ENCODE data around the gene SUPT20HL2.
"Not testable (repeated sequence)": the region's sequence is repeated elsewhere in the genome, so short reads cannot be mapped to it uniquely, and the experiment has no call there.

The SUPT20HL2 gene

GRCh38 chrX:24308803-24309202, 5.1 kb downstream of the SUPT20HL2 start:
- H3K9me3 ChIP-seq (replicated peaks; ENCODE audit: low read length); H3K4me2 ChIP-seq (ENCODE audit: low read length); H3K4me3 ChIP-seq (ENCODE audit: low read length): not testable (repeated sequence)

GRCh38 chrX:24306440-24306839, 7.4 kb downstream of the SUPT20HL2 start:
- Histone ChIP-seq H3K4me2 (ENCODE audit: low read length) (no peak overlapping the region), H3K9ac (ENCODE audit: low read depth, low read length) (no peak overlapping the region), H3K36me3 (ENCODE audit: insufficient read depth, low read length) (no peaks in the 10 kb centered on the region), H3K4me1 (ENCODE audit: control insufficient read depth, insufficient read depth, low read length) (no peaks in the 10 kb centered on the region), H3K27me3 (ENCODE audit: control insufficient read depth, insufficient read depth, low read length) (peaks cover 36% of the 10 kb centered on the region), H3K4me3 (ENCODE audit: low read length) (no peak overlapping the region), H3K9me3 (replicated peaks; ENCODE audit: low read length) (no peaks in the 10 kb centered on the region)

More at GRCh38 chrX:24308803-24309202, 5.1 kb downstream of the SUPT20HL2 start:
- H3K36me3 ChIP-seq (ENCODE audit: insufficient read depth, low read length); H3K4me1 ChIP-seq (ENCODE audit: control insufficient read depth, insufficient read depth, low read length); H3K9ac ChIP-seq (ENCODE audit: low read depth, low read length): not testable (repeated sequence)
- H3K27me3 ChIP-seq (ENCODE audit: control insufficient read depth, insufficient read depth, low read length) = peaks cover 26% of the 10 kb centered on the region

- H3K36me3 ChIP-seq (ENCODE audit: insufficient read depth, low read length) = no peaks in the 10 kb centered on the region
- H3K27me3 ChIP-seq (ENCODE audit: control insufficient read depth, insufficient read depth, low read length) = peaks cover 35% of the 10 kb centered on the region
- H3K4me2 ChIP-seq (ENCODE audit: low read length) = no peak overlapping the region
- no peaks in the 10 kb centered on the region for H3K9me3 ChIP-seq (replicated peaks; ENCODE audit: low read length)
- no peak overlapping the region for H3K4me3 ChIP-seq (ENCODE audit: low read length)
- no peak overlapping the region for H3K9ac ChIP-seq (ENCODE audit: low read depth, low read length)
- no peaks in the 10 kb centered on the region for H3K4me1 ChIP-seq (ENCODE audit: control insufficient read depth, insufficient read depth, low read length)
These were observed 8.0 kb downstream of the SUPT20HL2 start for GRCh38 chrX:24305905-24306304.

GRCh38 chrX:24301806-24302205, 12.1 kb downstream of the SUPT20HL2 start:
- no peaks in the 10 kb centered on the region for H3K36me3 ChIP-seq (ENCODE audit: insufficient read depth, low read length)
- H3K4me1 ChIP-seq (ENCODE audit: control insufficient read depth, insufficient read depth, low read length) = no peaks in the 10 kb centered on the region
- no peak overlapping the region for H3K9ac ChIP-seq (ENCODE audit: low read depth, low read length)
- H3K4me2 ChIP-seq (ENCODE audit: low read length) = no peak overlapping the region
- H3K4me3 ChIP-seq (ENCODE audit: low read length) = no peak overlapping the region
- peaks cover 28% of the 10 kb centered on the region for H3K27me3 ChIP-seq (ENCODE audit: control insufficient read depth, insufficient read depth, low read length)
- H3K9me3 ChIP-seq (replicated peaks; ENCODE audit: low read length) = no peaks in the 10 kb centered on the region

GRCh38 chrX:24301060-24301459, 12.8 kb downstream of the SUPT20HL2 start:
- H3K4me1 ChIP-seq (ENCODE audit: control insufficient read depth, insufficient read depth, low read length) = no peaks in the 10 kb centered on the region
- no peak overlapping the region for H3K4me2 ChIP-seq (ENCODE audit: low read length)
- no peaks in the 10 kb centered on the region for H3K9me3 ChIP-seq (replicated peaks; ENCODE audit: low read length)
- no peak overlapping the region for H3K9ac ChIP-seq (ENCODE audit: low read depth, low read length)
- H3K36me3 ChIP-seq (ENCODE audit: insufficient read depth, low read length) = no peaks in the 10 kb centered on the region
- H3K27me3 ChIP-seq (ENCODE audit: control insufficient read depth, insufficient read depth, low read length) = peaks cover 29% of the 10 kb centered on the region
- no peak overlapping the region for H3K4me3 ChIP-seq (ENCODE audit: low read length)

- Histone ChIP-seq H3K36me3 (ENCODE audit: insufficient read depth, low read length) (no peaks in the 10 kb centered on the region), H3K4me1 (ENCODE audit: control insufficient read depth, insufficient read depth, low read length) (no peaks in the 10 kb centered on the region), H3K27me3 (ENCODE audit: control insufficient read depth, insufficient read depth, low read length) (peaks cover 28% of the 10 kb centered on the region), H3K4me2 (ENCODE audit: low read length) (no peak overlapping the region), H3K9me3 (replicated peaks; ENCODE audit: low read length) (no peaks in the 10 kb centered on the region), H3K4me3 (ENCODE audit: low read length) (no peak overlapping the region), H3K9ac (ENCODE audit: low read depth, low read length) (no peak overlapping the region)
These were observed 15.7 kb downstream of the SUPT20HL2 start for GRCh38 chrX:24298191-24298590.

GRCh38 chrX:24294619-24295018, 19.2 kb downstream of the SUPT20HL2 start:
- Histone ChIP-seq H3K27me3 (ENCODE audit: control insufficient read depth, insufficient read depth, low read length) (peaks cover 42% of the 10 kb centered on the region), H3K36me3 (ENCODE audit: insufficient read depth, low read length) (no peaks in the 10 kb centered on the region), H3K9ac (ENCODE audit: low read depth, low read length) (no peak overlapping the region), H3K4me1 (ENCODE audit: control insufficient read depth, insufficient read depth, low read length) (no peaks in the 10 kb centered on the region), H3K9me3 (replicated peaks; ENCODE audit: low read length) (no peaks in the 10 kb centered on the region), H3K4me2 (ENCODE audit: low read length) (no peak overlapping the region), H3K4me3 (ENCODE audit: low read length) (no peak overlapping the region)

GRCh38 chrX:24293412-24293811, 20.5 kb downstream of the SUPT20HL2 start:
- Histone ChIP-seq H3K9ac (ENCODE audit: low read depth, low read length) (no peak overlapping the region), H3K4me1 (ENCODE audit: control insufficient read depth, insufficient read depth, low read length) (no peaks in the 10 kb centered on the region), H3K9me3 (replicated peaks; ENCODE audit: low read length) (no peaks in the 10 kb centered on the region), H3K36me3 (ENCODE audit: insufficient read depth, low read length) (no peaks in the 10 kb centered on the region), H3K4me2 (ENCODE audit: low read length) (no peak overlapping the region), H3K27me3 (ENCODE audit: control insufficient read depth, insufficient read depth, low read length) (peaks cover 37% of the 10 kb centered on the region), H3K4me3 (ENCODE audit: low read length) (no peak overlapping the region)

GRCh38 chrX:24292353-24292752, 21.5 kb downstream of the SUPT20HL2 start:
- Histone ChIP-seq H3K4me2 (ENCODE audit: low read length) (no peak overlapping the region), H3K9me3 (replicated peaks; ENCODE audit: low read length) (no peaks in the 10 kb centered on the region), H3K9ac (ENCODE audit: low read depth, low read length) (no peak overlapping the region), H3K27me3 (ENCODE audit: control insufficient read depth, insufficient read depth, low read length) (peaks cover 40% of the 10 kb centered on the region), H3K36me3 (ENCODE audit: insufficient read depth, low read length) (no peaks in the 10 kb centered on the region), H3K4me3 (ENCODE audit: low read length) (no peak overlapping the region), H3K4me1 (ENCODE audit: control insufficient read depth, insufficient read depth, low read length) (no peaks in the 10 kb centered on the region)

- peaks cover 51% of the 10 kb centered on the region for H3K27me3 ChIP-seq (ENCODE audit: control insufficient read depth, insufficient read depth, low read length)
- no peak overlapping the region for H3K4me3 ChIP-seq (ENCODE audit: low read length)
- H3K4me1 ChIP-seq (ENCODE audit: control insufficient read depth, insufficient read depth, low read length) = no peaks in the 10 kb centered on the region
- H3K9ac ChIP-seq (ENCODE audit: low read depth, low read length) = no peak overlapping the region
- no peak overlapping the region for H3K4me2 ChIP-seq (ENCODE audit: low read length)
- no peaks in the 10 kb centered on the region for H3K36me3 ChIP-seq (ENCODE audit: insufficient read depth, low read length)
- no peaks in the 10 kb centered on the region for H3K9me3 ChIP-seq (replicated peaks; ENCODE audit: low read length)
These were observed 28.8 kb downstream of the SUPT20HL2 start for GRCh38 chrX:24285082-24285481.

GRCh38 chrX:24283127-24283794, 30.6 kb downstream of the SUPT20HL2 start:
- Histone ChIP-seq H3K9me3 (replicated peaks; ENCODE audit: low read length) (no peaks in the 10 kb centered on the region), H3K27me3 (ENCODE audit: control insufficient read depth, insufficient read depth, low read length) (peaks cover 45% of the 10 kb centered on the region), H3K4me2 (ENCODE audit: low read length) (no peak overlapping the region), H3K9ac (ENCODE audit: low read depth, low read length) (no peak overlapping the region), H3K4me3 (ENCODE audit: low read length) (no peak overlapping the region), H3K4me1 (ENCODE audit: control insufficient read depth, insufficient read depth, low read length) (no peaks in the 10 kb centered on the region), H3K36me3 (ENCODE audit: insufficient read depth, low read length) (no peaks in the 10 kb centered on the region)

GRCh38 chrX:24282381-24283126, 31.3 kb downstream of the SUPT20HL2 start:
- Histone ChIP-seq H3K36me3 (ENCODE audit: insufficient read depth, low read length) (no peaks in the 10 kb centered on the region), H3K4me3 (ENCODE audit: low read length) (peak overlapping the region; percentile 19), H3K4me1 (ENCODE audit: control insufficient read depth, insufficient read depth, low read length) (no peaks in the 10 kb centered on the region), H3K27me3 (ENCODE audit: control insufficient read depth, insufficient read depth, low read length) (peaks cover 44% of the 10 kb centered on the region), H3K4me2 (ENCODE audit: low read length) (peak overlapping the region; percentile 54), H3K9ac (ENCODE audit: low read depth, low read length) (no peak overlapping the region), H3K9me3 (replicated peaks; ENCODE audit: low read length) (no peaks in the 10 kb centered on the region)

All from skeletal muscle satellite cell (primary cell).